HG03521 (cell line): ENCODE measurements around the gene FRMPD4.

Experiments
- ATAC-seq: cut with Tn5 transposase; IDR thresholded peaks from one replicate; pipeline ENCODE4 v1.9.1; 2021; ENCODE audit warnings: mild to moderate bottlenecking, moderate library complexity; ENCODE audit not compliant: unreplicated experiment

FRMPD4 gene

DNA sequence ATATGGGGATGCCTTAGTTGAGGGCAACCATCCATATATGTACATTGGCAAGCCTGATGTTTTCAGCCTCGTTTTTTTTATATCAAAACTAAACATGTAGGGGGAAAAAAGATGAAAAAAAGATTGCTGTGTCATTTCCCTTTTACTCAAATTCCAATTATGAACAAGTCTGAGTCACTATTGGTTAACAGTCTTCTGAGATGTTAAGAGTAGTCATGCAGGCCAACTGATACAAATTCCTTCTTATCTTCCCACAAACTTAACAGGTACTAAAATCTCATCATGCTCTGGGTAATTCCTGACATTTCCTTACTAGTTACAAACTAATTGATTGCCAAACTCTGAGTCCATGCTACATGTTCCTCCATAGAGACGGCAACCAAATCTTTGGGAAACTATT is 222.1 kb downstream of the FRMPD4 start:
- no peak for ATAC-seq

DNA sequence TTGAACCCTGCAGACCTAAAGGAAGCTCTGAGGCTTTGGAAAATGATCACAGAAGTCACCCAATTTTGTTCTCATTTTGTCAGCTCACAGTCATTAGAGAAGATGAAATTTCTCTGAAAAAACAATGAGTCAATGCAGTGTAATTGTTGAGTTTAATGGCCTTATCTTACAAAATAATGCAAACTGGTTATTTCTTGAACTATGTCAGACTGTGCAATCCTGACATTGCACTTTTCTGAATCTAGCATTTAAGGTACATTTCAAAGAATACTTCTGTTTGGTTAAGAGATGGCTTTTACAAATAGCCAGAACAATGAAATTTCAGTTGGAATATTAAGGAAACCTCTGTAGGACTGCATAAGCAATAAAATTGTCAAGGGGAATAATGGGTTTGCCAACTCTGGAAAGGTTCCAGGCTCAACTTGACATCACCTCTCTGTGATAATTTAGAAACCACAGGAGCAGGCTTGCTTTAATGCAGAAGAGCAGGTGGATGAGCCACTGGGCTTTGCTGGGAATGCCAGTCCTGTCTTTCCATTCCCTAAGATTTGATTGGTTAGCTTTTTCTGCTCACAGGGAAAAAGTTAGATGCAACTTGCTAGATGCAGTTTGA is 222.8 kb downstream of the FRMPD4 start:
- ATAC-seq: no peak

DNA sequence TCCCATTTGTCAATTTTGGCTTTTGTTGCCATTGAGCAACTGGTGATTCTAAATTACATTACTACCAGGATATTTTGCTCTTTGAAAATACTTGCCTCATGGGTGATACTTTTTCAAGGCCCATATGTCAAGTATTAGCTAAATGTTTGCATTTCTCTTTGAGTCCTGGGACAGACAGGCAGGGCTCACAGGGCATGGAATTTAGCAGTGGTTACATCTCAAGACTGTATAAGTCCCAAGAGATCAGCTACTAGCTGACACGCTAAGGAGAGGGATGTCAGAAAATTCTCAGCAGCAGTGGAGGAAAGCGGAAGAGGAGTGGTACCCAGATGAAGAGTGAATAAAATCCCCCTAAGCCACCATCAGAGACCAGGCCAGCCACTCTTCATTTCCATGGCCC is 224.9 kb downstream of the FRMPD4 start:
- no peak for ATAC-seq

DNA sequence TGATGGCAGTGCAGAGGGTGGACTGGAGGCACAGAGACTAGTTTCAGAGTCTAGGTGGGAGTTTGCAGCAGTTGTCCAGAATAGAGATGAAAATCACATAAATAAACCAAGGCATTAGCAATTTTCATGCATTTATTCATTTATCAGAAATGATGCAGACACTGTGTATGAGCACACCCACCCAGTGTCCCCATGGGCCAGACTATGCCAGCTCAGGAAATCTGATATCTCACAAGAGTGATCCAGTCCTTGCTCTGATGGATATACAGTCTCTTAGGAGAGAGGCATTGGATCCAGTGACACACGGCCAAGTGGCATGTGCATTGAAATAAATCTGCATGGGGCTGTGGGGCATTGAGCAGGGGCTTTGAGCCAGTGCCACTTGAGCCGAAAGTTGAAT is 228.2 kb downstream of the FRMPD4 start:
- no peak for ATAC-seq

DNA sequence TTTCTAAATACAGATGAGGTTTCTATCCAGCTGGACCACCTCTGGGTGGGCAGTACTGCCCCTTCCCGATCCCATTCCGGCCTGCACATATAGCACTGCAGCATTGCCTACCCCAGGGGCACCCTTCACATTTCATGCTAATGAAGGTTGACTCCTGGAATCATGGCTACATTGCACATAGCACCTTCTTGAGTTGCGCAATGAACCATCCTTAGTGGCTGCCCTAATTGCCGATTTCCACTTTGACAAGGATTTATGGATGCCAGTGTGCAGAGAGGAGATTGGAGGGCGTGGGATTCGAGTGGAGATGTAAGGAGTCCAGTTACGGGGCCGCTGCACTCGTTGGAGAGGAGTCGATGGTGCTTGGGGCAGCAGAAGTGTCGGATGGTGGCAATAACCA is 229.0 kb downstream of the FRMPD4 start:
- no peak for ATAC-seq

DNA sequence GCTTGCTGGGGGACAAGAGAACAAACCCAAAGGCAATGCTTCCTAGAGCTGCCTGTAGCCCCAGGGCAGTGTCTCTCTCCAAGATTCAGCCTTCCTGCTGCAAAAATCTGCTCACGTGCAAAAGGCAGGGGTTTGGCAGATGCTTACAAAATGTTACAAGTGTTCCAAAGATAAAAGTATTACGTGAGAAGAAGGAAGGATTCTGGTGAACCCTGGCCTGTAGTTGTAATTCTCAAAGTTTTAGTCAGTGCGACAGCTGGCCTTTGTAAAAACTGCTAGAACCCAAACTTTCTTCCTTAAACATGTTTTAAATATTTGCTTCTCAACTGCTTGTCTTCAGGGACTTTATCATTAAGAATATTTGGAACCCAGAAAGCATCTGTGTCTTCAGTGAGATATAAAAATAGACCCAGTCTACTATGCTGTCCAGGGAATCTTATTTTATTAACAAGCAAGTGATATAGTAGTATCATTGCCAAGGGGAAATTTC is 232.3 kb downstream of the FRMPD4 start:
- ATAC-seq: no peak

DNA sequence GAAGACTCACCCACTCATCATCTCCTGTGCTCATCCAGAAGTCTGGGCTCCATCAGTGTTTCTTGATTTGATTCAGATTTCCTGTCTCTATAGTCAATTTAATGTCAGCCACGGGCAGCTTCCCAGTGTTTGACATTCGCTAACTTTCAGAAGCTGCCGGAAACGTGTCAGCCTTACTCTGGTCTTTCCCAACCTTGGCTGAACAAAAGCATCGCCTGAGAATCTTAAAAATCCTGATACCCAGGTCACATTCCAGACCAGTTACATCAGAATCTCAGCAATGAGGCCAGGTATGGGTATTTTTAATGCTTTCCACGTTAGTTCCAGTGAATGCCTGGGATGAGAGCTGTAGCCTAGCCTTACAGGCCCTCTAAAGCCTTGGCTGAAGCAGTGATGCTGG is 233.8 kb downstream of the FRMPD4 start:
- ATAC-seq: no peak

DNA sequence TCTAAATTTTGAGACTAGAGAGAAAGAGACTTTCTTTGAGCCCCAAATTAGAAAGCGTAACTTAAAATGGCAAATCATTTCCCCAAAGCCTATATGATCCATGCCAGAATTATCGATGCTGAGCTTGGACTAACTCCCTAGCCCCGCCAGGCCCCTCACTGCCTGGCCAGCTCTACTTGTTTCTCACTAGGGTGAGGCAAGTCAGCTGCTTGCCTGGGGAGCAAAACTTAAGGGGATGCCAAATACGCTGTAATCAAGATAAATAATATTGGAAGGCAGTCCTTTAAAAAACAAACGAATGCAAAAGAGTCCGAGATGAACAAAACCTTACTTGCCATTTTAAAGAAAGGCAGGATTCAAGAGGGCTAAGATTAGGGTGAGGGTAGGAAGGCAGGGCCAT is 236.0 kb downstream of the FRMPD4 start:
- no peak for ATAC-seq

DNA sequence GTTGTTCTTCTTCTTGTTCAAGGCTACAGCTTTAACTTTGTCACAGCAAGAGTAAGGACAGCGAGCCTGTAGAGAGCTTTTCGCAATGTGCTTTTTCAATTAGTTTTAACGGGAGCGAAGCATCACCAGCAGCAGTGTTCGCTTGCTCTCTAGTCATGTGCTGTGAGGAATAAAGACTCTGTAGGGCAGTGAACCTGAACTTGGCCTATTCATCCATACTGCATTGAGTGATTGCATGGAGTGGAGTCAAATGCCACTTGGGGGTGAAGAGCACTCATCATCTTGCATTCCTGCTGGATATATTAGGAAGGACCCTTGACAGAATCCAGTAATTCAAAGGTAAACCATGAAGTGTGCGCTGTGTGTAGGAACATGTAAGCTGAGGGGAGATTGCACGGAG is 240.0 kb downstream of the FRMPD4 start:
- ATAC-seq: no peak

DNA sequence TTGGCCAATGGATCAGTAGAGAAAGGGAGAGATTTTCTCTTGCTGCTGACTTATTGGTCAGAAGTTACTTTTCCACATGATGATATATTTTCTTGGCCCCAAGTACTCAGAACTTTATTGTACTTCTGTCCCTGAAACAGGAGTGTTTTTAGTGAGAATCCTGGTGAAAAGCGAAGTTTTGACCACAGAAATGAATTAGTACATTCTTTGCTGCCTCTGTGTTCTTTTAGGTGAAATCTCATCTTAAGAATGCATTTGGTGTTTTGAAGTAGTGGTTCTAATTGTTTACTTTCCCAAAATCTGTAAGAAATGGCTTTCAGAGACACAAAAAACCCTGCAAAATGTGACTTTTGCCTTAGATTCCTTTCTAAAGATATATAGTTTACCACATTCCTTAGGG is 240.4 kb downstream of the FRMPD4 start:
- ATAC-seq: no peak

DNA sequence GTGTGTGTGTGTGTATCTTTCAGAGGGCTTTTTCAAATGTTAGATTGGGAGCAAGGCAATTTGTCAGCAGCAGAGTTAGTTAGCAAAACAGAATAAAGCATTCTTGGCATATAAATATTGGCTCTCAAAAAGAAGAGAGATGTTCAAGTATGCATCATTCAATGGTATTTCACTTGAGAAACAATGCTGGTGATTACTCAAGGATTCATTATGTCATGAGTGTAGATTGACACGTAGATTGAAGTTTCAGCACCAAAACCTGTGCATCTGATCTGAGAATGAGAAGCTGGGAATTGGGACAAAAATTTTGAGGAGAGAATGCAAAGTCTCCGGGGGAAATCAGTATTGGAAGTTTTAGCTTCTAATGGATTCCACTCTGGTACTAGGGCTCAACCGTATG is 241.4 kb downstream of the FRMPD4 start:
- ATAC-seq: no peak

DNA sequence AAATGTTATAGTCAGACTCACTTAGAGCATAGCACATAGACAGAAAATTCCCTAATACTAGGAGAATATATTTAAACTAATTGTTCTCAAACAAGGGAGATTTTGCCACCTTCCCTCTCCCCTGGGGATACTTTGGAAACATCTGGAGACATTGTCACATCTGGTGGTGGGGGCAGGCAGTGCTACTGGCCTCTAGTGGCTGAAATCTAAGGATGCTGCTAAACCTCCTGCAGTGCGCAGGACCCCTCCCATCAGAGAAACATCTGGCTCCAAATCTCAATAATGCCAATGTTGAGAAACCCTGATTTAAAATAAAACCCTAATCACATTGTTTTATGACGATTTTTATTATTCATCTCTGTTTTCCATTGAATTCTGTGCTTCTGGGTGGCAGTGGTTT is 244.9 kb downstream of the FRMPD4 start:
- ATAC-seq: no peak

DNA sequence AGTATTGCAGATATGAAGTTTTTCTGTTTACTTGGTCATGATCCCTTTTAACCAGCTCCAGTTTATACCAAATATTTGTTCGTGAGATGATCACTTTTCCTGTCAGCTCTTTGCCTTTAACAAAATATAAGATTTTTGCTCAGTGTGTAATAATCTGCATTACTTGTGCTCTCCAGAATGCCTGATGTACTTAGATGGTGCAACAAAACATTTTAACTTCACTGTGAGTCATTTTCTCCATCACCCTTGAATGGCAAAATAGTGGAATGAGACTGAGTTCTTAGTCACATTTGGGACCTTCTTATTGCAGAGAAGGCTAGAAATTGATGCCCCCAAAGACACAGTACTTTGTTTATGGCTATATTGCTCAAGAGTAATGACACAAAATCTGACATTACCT is 252.0 kb downstream of the FRMPD4 start:
- no peak for ATAC-seq

DNA sequence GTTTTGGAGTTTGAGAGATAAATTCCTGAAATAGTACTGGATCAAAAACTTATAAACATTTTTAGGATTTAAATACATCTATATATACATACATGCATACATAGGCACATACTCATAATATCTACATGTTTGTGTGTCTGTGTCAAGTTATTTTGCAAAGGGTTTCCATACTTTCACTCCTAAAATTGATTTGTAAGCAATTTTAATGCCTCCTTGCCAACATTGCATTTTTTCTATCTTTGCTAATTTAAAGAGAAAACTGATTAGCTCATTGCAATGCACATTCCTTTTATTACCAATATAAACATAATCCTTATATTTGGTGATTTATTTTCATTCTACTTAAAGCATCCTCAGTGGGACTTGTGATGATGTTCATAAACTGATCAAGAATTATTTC is 258.3 kb downstream of the FRMPD4 start:
- no peak for ATAC-seq

DNA sequence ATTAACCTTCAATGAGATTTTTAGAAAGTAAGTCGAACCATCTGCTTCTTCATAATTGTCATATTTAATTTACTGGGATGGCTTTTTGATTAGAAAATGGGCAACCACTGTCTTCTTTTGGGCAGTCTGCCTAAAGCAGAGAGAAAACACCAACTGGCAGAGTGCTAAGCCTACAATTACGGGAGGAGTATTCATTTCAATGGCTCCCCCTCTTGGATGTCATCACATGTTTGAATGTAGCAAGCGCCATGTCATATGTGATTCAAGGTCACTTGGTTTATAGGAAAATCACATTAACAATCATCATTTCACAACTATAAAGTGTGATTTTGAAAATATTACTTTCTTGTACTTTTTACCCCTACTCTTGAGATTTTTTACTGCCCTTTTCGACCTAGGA is 261.9 kb downstream of the FRMPD4 start:
- no peak for ATAC-seq

DNA sequence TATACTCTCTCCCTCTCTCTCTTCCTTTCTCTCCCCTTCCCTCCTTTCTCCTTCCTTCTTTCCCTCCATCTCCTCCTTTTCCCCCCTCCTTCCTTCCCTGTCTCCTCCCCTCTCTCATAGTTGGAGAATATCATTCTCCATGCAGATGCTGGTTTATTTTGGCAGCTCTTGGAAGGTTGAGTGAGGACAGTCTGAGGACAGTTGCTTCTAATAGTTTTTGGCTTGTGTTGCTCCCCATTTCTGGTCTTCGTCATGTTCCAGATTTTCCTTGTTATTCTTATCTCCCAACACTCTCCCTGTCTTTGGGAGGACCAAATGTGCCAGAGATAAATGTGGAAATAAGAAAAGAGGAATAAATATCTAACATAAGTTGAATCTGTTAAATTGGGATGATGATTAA is 263.0 kb downstream of the FRMPD4 start:
- ATAC-seq: no peak

DNA sequence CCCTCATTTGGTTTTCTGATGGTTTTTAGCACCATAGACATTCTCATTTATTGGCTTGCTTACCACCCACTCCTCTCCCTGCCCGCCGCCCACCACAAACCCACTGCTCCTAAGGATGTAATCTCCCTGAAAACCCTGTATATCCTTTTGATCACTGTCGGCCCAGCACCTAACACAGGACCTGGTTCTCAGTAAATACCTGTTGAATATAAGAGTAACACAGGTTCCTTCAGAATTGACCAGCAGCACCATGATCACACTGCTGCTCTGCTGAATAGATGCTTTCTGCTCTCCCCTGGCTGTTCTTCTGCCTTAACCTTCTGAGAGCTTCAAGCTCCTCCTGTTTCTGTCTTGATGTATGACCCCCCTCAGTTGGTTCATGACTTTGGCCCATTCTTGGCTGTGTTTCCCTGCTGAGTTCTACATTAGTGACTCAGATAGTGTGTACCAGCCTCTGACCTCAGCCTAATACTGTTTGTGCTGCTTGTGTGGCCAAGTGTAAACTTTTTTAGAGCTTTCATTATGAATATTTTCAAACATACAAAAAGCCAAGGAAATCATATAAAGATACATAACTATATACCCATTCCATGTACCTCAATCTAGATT is 265.3 kb downstream of the FRMPD4 start:
- no peak for ATAC-seq

DNA sequence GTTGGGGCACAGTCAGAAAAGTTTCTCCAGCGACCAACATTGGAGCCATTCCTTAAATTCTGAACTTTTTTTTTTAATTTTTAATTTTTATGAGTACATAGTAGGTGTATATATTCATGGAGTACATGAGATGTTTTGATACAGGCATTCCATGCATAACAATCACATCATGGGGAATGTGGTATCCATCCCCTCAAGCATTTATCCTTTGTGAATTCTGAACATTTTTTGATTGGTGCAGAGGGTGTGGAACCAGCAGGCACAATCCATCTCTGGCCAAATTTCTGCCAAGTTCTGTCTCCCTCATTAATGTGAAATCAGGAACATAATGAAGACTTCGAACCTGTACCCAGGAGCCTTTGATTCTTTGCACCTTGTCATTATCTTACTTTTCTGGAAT is 267.0 kb downstream of the FRMPD4 start:
- no peak for ATAC-seq

DNA sequence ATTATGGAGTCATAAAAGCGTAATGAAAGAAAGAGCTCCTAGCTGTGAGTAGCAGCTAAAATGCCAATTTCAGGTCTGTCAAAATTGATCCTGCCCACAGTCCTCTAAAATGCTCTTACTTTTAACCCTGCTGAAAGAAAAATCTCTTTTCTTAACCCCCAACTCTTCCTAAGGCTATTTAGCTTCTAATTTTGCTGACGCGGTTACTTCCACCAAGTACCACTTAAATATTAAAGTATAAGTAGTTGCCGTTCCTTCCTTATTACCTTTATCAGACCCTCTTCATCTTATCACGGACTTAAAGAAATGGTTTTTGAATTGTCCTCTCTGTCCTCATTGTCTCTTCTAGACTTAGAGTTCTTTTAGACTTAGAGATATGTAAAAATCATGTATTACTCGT is 272.2 kb downstream of the FRMPD4 start:
- no peak for ATAC-seq

DNA sequence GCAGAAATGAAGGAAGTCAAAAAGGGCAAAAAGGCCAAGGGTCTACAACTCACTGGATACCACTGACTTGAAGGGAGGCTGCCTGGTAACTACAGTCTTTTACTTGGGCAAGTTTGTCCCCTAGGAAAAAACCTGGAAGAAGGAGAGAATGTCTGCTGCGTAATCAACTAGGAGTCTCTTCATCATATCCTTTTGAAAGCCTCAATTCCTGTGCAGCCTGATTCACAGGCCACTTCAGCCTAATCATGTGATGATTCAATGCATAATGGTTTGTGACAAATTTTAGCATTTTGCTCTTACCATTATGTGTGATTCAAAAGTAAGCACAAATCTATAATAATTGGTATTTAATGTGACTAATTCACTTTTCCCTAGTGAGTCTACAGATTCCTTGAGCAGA is 273.6 kb downstream of the FRMPD4 start:
- ATAC-seq: no peak

DNA sequence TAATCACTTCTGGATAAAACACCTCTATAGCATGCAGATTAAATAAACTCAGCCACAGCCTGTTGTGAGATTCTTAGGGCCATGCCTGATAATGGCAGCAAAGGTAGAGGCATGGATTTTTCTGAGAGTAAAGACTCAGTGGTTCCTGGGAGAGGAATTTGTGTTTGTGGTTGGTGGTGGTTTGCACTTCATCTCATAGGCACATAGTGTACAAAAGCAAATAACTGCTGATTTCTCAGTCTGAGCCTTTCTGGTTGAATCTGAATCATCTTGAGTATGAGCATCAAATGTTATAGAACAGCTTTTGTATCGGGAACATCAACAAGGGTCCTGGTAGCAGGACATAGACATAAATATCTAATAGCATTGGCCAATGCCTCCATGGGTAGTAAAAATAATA is 274.3 kb downstream of the FRMPD4 start:
- no peak for ATAC-seq

DNA sequence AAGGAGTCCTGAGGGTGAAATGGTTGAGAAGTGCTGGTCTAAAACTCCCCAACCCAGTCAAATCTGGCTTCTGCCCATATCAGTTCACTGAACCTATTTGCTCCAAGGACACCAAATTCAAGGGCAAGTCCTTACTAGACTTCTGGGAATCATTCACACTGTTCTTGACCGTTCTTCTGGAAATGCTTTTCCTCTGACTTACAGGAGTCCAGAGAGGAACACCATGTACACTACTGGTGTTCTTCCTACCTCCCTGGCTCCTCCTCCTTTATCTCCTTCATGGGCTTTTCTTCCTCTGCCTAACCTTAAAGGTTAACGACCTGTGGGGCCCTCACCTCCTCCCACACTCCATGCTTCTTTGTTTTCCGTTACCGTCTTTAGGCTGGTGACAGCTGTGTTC is 281.3 kb downstream of the FRMPD4 start:
- no peak for ATAC-seq

DNA sequence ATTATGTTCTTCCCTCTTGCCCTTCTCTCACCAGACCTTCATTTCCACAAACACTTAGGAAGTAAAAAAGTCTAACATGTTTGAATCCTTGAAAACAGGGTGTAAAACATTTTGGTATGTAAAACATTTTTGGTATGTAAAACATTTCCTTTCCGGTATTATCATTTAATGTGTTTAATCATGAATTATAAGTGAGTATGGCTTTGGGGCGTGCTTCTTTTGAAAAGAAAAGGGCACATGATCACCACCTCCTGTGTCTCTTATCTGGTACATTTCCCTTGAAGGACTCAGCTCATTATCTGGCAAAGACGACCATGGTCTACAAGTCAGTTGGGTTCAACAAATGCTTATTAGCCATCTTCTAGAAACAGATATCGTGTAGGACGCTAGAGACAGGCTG is 283.6 kb downstream of the FRMPD4 start:
- ATAC-seq: no peak
